ENCODE measurements around the gene CLDND2. TPM values are rescaled to one million over a fixed set of nuclear protein-coding genes. Genes with fewer than 3 reads are reported as not detected.

CLDND2 gene
- total and polyA plus RNA-seq, 10 of the 15 experiments (the other 5 are each of a cell fraction or from before 2014, with no cell fraction given) = 0.24 to 7.1 (median 1.8) TPM; not detected in 1

- TF ChIP-seq SKIL (IDR thresholded peaks at IDR 0.05; ENCODE audit: low read depth, poor library complexity, severe bottlenecking) (peak; percentile 40), SIN3A (IDR thresholded peaks at IDR 0.05; ENCODE audit: low read depth, low read length) (peak; percentile 98), HSF1 (IDR thresholded peaks at IDR 0.05; ENCODE audit: low read depth, low read length) (no peak), RELB (IDR thresholded peaks at IDR 0.05; ENCODE audit: low read depth) (peak; percentile 92), WRNIP1 (IDR thresholded peaks at IDR 0.05; ENCODE audit: borderline replicate concordance, low read depth, low read length) (no peak), TARDBP (IDR thresholded peaks at IDR 0.05; ENCODE audit: borderline replicate concordance) (no peak), SP1 (IDR thresholded peaks at IDR 0.05; ENCODE audit: low read depth, low read length) (peak; percentile 94), JUND (IDR thresholded peaks at IDR 0.05; ENCODE audit: low read depth, low read length) (no peak), E4F1 (IDR thresholded peaks at IDR 0.05; ENCODE audit: borderline replicate concordance, partially characterized antibody) (peak; percentile 86), STAT3 (IDR thresholded peaks at IDR 0.05; ENCODE audit: low read depth, low read length) (no peak), ZNF592 (IDR thresholded peaks at IDR 0.05) (no peak), NRF1 (conservative IDR thresholded peaks at IDR 0.05; ENCODE audit: low read depth, low read length) (peak; percentile 55), EP300 (IDR thresholded peaks at IDR 0.05; ENCODE audit: borderline replicate concordance in 1 of 2, control insufficient read depth in 1 of 2, low read depth in 2 of 2, low read length in 2 of 2) (peak in 1 of 2 experiments; percentile 66; a peak in 2 of 4 replicates), NR2C2 (IDR thresholded peaks at IDR 0.05; ENCODE audit: borderline replicate concordance, control insufficient read depth, insufficient read length, low read depth) (no peak)
These were observed 25.4 kb upstream of the CLDND2 start (continued) for GRCh38 chr19:51394050-51394836.
